SU-DHL-6 (cell line): Measurements from ENCODE around the gene ISOC1.

ENCODE experiments used
- EZH2phosphoT487 ChIP-seq: fragments of 200-600 bp; sonication (generic), shearing (Covaris generic); conservative IDR thresholded peaks from 2 replicates; pipeline ENCODE4 v1.6.1; 2018; ENCODE audit warnings: mild to moderate bottlenecking, antibody characterized with exemption, low read length, moderate library complexity, mixed read lengths
- TF ChIP-seq, protein P1 (sequence below): fragments of 200-600 bp; sonication (generic); IDR thresholded peaks from one replicate; pipeline ENCODE4 v1.5.1; 2017; ENCODE audit warnings: antibody characterized with exemption, mild to moderate bottlenecking, low read length, moderate library complexity; ENCODE audit not compliant: insufficient read depth, poor library complexity, severe bottlenecking

DNA sequence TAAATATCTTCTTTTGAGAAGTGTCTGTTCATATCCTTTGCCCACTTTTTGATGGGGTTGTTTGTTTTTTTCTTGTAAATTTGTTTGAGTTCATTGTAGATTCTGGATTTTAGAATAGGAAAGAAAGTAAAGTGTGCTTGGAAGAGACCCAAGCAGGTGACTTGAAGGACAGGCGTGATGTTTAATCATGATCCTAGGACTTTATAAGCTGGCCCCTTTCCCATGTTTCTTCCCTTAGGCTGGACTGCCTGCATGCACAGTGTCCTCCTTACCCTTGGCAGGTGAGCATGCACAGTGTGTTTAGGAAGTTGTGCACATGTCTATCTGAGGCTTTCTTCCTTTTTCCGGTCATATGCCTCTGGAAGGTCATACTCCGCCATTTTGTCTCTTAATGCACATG lies 61.3 kb downstream of the ISOC1 start:
- TF ChIP-seq, protein P1, sequence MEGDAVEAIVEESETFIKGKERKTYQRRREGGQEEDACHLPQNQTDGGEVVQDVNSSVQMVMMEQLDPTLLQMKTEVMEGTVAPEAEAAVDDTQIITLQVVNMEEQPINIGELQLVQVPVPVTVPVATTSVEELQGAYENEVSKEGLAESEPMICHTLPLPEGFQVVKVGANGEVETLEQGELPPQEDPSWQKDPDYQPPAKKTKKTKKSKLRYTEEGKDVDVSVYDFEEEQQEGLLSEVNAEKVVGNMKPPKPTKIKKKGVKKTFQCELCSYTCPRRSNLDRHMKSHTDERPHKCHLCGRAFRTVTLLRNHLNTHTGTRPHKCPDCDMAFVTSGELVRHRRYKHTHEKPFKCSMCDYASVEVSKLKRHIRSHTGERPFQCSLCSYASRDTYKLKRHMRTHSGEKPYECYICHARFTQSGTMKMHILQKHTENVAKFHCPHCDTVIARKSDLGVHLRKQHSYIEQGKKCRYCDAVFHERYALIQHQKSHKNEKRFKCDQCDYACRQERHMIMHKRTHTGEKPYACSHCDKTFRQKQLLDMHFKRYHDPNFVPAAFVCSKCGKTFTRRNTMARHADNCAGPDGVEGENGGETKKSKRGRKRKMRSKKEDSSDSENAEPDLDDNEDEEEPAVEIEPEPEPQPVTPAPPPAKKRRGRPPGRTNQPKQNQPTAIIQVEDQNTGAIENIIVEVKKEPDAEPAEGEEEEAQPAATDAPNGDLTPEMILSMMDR, result no peak
- no peak for TF ChIP-seq EZH2phosphoT487
